GM19193 (cell line): ENCODE data around the gene LRRC26.

Experiments used
- POLR2A ChIP-seq: IDR thresholded peaks from 4 replicates; pipeline ENCODE4 v1.6.1; 2011; ENCODE audit not compliant: insufficient read depth, insufficient read length; ENCODE audit errors: extremely low read depth

The LRRC26 gene

GRCh38 chr9:137169896-137170358 lies at the start of gene LRRC26:
LRRC26 (minus strand) TSS chr9:137170051; CDS start chr9:137169943, 108 bp downstream.
- no peak for TF ChIP-seq POLR2A

DNA sequence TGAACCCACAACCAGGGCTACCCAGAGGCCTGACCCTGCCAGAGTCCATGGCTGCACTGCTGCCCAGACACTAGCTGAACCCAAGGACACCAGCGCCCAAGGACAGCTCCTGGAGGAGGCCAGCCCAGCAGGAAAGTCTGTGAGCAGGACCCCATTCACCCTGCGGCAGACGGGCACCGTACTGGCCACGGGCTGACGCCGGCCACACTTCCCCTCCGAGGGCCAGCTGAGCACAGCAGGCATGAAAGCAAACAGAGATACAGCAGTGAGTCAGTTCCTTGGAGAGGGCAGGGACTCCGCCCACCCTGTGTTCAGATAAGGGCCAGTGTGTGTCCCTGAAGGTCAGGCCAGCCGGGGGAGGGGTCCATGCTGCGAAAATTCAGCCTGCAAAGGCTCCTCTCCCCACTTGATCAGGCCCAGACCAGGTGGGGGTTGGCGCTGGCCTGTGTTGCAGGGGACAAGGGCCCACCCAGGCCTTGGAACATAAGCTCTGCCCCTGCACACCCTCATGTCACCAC lies 49.0 kb upstream of the LRRC26 start:
- TF ChIP-seq POLR2A = no peak

GRCh38 chr9:137218212-137218753 lies 48.4 kb upstream of the LRRC26 start:
- TF ChIP-seq POLR2A = no peak

GRCh38 chr9:137217276-137218211 lies 47.7 kb upstream of the LRRC26 start:
- TF ChIP-seq POLR2A = peak; percentile 5

GRCh38 chr9:137216188-137216965 lies 46.5 kb upstream of the LRRC26 start:
- no peak for TF ChIP-seq POLR2A

GRCh38 chr9:137215196-137215986 lies 45.5 kb upstream of the LRRC26 start:
- TF ChIP-seq POLR2A = no peak

GRCh38 chr9:137214620-137215019 lies 44.8 kb upstream of the LRRC26 start:
- TF ChIP-seq POLR2A = no peak

DNA sequence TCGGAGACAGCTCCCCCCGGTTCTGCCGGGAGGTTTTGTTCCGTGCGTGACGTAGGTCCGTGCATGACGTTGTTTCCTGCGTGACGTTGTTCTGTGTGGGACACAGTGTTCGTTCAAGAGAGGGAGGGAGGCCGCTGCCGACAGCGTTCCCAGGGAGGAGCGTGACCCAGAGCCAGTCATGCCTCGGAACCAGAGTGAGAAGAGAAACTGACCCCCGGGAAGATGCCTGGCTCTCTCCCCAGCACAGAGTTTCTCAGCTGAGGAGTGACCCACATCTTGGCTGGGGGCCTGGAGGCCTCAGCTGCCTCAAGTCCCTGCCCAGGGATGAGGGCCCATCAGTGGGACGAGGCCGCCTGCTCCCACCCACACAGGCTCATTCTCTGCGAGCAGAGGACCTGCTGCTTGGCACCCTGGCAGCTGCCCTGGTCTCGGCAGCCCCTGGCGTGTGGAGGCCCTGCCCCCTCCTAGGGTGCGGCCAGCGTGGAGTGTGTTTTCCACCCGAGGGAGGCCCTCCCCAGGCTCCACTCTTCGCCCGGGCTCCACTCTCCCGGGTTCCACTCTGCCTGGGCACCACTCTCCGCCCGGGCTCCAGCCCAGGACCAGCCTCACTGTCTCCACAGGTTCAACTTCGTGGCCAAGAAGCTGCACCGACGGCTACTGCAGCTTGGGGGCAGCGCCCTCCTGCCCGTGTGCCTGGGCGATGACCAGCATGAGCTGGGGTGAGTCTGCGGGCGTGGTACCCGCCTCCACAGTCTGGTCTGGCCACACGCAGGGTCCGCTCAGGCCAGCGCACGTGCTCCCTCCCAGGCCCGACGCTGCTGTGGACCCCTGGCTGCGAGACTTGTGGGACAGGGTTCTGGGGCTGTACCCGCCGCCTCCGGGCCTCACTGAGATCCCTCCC lies 43.6 kb upstream of the LRRC26 start:
- no peak for TF ChIP-seq POLR2A

DNA sequence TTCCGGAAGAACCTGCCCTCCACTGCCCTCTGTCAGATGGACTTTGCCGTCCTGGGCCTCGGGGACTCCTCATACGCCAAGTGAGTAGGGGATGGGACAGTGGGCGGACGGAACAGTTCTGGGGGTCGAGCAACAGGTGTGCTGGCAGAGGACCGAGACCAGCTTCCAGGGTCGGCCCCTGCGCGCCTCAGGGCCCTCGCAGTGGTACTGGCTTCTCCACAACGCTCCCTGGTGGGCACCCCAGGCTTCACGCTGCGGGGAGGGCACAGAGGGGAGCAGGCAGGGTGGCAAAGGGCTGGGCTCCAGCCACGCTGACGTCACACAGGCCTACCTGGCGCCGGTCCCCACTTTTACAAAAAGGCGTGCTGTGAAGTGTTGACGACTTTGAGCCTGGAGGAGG lies 42.7 kb upstream of the LRRC26 start:
- no peak for TF ChIP-seq POLR2A

DNA sequence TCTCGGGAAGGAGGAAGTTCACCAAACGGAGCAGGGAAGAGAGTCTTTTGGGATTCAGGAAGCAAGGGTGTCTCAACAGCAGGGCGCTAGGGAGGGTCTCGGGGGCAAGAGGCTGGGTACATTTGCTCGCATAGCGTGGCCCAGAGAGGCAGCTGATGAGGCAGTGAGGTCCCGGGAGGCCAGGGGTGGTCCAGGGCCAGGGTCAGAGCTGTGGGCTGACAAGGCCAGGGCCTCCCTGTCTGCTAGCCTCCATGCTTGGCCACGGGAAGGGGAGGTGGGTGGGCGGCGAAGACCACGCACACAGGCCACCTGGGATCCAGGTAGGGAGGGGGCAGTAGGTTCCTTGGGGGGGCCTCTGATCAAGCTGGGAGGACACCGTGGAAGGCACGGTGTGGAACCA lies 41.7 kb upstream of the LRRC26 start:
- TF ChIP-seq POLR2A = no peak

- TF ChIP-seq POLR2A = no peak
These were observed 36.8 kb upstream of the LRRC26 start for GRCh38 chr9:137206602-137207001.

DNA sequence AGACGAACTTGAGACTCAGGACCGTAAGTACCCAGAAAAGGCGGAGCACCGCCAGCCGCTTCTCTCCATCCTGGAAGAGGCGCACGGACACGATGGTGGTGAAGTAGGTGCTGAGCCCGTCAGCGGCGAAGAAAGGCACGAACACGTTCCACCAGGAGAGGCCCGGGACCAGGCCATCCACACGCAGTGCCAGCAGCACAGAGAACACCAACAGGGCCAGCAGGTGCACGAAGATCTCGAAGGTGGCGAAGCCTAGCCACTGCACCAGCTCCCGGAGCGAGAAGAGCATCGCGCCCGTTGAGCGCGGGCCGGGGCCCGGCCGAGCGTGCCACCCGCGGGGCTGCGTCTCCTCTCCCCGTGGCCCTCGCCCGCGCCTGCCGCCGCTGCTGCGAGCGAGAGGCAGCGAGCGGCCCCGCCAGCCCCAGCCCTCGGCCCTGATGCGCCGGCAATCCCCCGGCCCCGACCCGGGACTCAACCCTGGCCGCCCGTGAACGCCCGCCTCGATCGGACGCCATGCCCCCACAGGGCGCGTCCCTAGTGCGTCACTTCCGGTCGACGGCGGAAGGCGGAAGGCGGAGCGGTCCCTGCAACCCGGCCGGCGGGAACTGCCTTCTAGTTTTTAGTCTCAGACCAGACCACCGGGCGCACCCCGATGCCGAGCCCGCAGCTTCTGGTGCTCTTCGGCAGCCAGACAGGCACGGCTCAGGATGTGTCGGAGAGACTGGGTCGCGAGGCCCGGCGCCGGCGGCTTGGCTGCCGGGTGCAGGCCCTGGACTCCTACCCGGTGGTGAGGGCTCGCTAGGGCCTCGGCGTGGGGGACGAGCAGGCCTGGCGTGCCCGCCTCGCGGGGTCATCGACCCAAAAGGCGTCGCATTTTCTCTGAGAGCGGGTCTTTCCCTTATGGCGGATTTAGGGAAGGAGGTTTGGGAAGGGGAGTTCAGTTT lies 35.5 kb upstream of the LRRC26 start, which contains the start of the genes NDOR1 and TMEM203:
Gene NDOR1 (plus strand): TSS at position 575 of the 944 bp plus-strand sequence. CDS start 78 bp downstream, at position 653.
Gene TMEM203 (minus strand): TSS at position 523 of the 944 bp plus-strand sequence. CDS start 234 bp downstream, at position 289.
- TF ChIP-seq POLR2A = peak; percentile 93
